Measurements from ENCODE around the gene HIVEP3.

The HIVEP3 gene

DNA sequence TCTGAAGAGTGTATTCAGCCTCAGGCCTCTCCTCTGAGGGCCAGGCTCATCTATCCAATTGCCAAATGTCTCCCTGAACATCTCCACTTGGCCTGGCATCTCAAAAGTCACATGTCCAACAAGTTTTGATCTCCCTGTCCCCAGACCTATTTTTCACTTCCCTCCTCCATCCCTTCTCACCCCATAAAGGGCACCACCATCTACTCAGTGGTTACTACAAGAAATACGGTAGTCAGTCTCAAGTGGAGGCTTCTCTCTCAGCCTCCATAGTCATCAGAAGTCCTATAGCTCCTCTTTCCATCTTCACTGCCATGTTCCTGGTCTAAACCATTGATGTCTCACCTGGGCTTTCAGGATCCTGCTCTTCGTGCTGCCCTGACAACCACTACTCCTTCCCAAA lies 351.8 kb downstream of the HIVEP3 start:
- H3K4me3 ChIP-seq (ENCODE audit: low read length, poor library complexity, severe bottlenecking): no peak overlapping the region
- H3K4me2 ChIP-seq (ENCODE audit: low read depth, low read length, poor library complexity, severe bottlenecking): no peak overlapping the region
- H2AFZ ChIP-seq (ENCODE audit: low read length): no peak overlapping the region
- no peaks in the 10 kb centered on the region for H3K9me2 ChIP-seq (replicated peaks; ENCODE audit: low read depth, low read length)
- H3K9me3 ChIP-seq (ENCODE audit: insufficient read depth, low read depth, low read length): no peaks in the 10 kb centered on the region
- H3K27me3 ChIP-seq (ENCODE audit: insufficient read depth, low read length, poor library complexity, severe bottlenecking): no peaks in the 10 kb centered on the region
- no peaks in the 10 kb centered on the region for H3K4me1 ChIP-seq (ENCODE audit: insufficient read depth, low read length, poor library complexity, severe bottlenecking)
- H3K36me3 ChIP-seq (ENCODE audit: insufficient read depth, low read length): no peaks in the 10 kb centered on the region
- H3K79me2 ChIP-seq (ENCODE audit: insufficient read depth, low read length): no peaks in the 10 kb centered on the region
- H3F3A ChIP-seq (ENCODE audit: low read depth): no peaks in the 10 kb centered on the region
- no peaks in the 10 kb centered on the region for H4K20me1 ChIP-seq (ENCODE audit: insufficient read depth, low read length, poor library complexity, severe bottlenecking)
- H3K9ac ChIP-seq (ENCODE audit: low read depth, low read length, poor library complexity, severe bottlenecking): no peak overlapping the region
- TF ChIP-seq, protein P1, sequence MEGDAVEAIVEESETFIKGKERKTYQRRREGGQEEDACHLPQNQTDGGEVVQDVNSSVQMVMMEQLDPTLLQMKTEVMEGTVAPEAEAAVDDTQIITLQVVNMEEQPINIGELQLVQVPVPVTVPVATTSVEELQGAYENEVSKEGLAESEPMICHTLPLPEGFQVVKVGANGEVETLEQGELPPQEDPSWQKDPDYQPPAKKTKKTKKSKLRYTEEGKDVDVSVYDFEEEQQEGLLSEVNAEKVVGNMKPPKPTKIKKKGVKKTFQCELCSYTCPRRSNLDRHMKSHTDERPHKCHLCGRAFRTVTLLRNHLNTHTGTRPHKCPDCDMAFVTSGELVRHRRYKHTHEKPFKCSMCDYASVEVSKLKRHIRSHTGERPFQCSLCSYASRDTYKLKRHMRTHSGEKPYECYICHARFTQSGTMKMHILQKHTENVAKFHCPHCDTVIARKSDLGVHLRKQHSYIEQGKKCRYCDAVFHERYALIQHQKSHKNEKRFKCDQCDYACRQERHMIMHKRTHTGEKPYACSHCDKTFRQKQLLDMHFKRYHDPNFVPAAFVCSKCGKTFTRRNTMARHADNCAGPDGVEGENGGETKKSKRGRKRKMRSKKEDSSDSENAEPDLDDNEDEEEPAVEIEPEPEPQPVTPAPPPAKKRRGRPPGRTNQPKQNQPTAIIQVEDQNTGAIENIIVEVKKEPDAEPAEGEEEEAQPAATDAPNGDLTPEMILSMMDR (conservative IDR thresholded peaks at IDR 0.05; ENCODE audit: low read length): no peak
- no peak for TF ChIP-seq EZH2phosphoT487 (IDR thresholded peaks at IDR 0.05; ENCODE audit: borderline replicate concordance)

DNA sequence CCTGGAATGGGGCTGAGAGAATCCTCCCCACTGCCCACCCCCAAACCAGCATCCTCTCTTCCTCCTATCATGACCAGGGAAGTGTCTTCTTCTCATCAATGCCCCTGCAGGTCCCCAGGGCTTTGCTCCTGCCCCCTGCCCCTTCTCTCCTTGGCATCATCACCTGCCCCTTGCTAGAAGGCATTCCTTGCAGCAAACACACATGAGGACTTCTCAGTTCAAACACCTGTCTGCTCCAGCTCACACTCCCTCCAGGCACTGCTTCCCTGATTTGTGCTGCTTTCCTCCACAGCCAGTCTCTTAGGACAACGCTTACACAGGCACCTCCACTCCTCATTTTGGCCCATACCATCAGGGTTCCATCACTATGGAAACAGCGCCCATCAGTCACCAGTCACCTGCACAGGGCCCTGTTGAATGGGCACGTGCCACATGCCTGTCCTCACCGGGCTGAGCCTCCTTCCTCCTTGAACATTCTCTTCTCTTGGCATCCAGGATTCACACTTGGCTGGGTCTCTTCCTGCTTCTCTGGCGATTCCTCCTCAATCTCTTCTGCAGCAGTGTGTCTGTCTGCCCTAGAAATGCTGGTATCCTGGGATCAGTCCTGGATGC lies 352.3 kb downstream of the HIVEP3 start:
- Histone ChIP-seq H3K27me3 (ENCODE audit: insufficient read depth, low read length, poor library complexity, severe bottlenecking) (no peaks in the 10 kb centered on the region), H3K9ac (ENCODE audit: low read depth, low read length, poor library complexity, severe bottlenecking) (no peak overlapping the region), H2AFZ (ENCODE audit: low read length) (no peak overlapping the region), H3K36me3 (ENCODE audit: insufficient read depth, low read length) (no peaks in the 10 kb centered on the region), H3K4me1 (ENCODE audit: insufficient read depth, low read length, poor library complexity, severe bottlenecking) (no peaks in the 10 kb centered on the region), H3K79me2 (ENCODE audit: insufficient read depth, low read length) (no peaks in the 10 kb centered on the region), H3K9me3 (ENCODE audit: insufficient read depth, low read depth, low read length) (no peaks in the 10 kb centered on the region), H3K9me2 (replicated peaks; ENCODE audit: low read depth, low read length) (no peaks in the 10 kb centered on the region), H3F3A (ENCODE audit: low read depth) (no peaks in the 10 kb centered on the region), H3K4me2 (ENCODE audit: low read depth, low read length, poor library complexity, severe bottlenecking) (no peak overlapping the region), H4K20me1 (ENCODE audit: insufficient read depth, low read length, poor library complexity, severe bottlenecking) (no peaks in the 10 kb centered on the region), H3K4me3 (ENCODE audit: low read length, poor library complexity, severe bottlenecking) (no peak overlapping the region)
- no peak for TF ChIP-seq EZH2phosphoT487 (IDR thresholded peaks at IDR 0.05; ENCODE audit: borderline replicate concordance)
- TF ChIP-seq, protein P1 (conservative IDR thresholded peaks at IDR 0.05; ENCODE audit: low read length): no peak

DNA sequence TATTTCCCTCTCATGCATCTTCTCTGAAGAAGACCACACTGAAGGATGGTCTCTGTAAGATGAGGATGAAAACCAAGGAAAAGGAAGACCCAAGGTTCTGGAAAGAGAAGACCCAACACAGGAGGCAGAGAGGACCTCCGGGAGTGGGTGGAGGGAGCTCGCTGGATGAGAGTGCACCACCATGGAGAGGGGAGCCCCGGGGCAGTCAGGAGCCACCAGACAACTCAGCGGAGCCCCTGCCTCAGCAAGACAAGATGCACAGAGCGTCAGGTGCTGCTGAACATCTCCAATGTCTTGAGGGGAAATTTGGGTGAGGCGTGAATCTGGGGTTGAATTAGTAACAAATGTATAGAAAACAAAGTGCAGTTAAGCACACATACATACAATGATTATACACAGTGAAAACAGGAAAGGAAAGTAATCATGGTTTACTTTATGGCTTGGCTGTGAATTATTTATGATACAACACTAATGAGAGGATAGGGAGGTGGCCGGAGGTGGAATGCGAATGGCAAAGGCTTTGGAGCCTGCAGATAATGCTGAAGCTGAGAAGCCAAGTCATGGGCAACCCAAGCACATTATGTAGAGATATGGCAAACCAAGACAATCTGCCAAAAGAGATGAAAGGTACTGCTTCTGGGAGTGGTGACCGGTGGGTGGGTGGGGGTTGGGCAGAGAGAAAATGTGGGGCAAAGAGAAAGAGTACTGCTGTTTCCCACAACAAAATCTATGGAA lies 353.8 kb downstream of the HIVEP3 start:
- Histone ChIP-seq H2AFZ (ENCODE audit: low read length) (no peak overlapping the region), H3K4me3 (ENCODE audit: low read length, poor library complexity, severe bottlenecking) (no peak overlapping the region), H3K9me3 (ENCODE audit: insufficient read depth, low read depth, low read length) (no peaks in the 10 kb centered on the region), H3K36me3 (ENCODE audit: insufficient read depth, low read length) (no peaks in the 10 kb centered on the region), H3F3A (ENCODE audit: low read depth) (no peaks in the 10 kb centered on the region), H3K4me2 (ENCODE audit: low read depth, low read length, poor library complexity, severe bottlenecking) (no peak overlapping the region), H3K9me2 (replicated peaks; ENCODE audit: low read depth, low read length) (no peaks in the 10 kb centered on the region), H3K9ac (ENCODE audit: low read depth, low read length, poor library complexity, severe bottlenecking) (no peak overlapping the region), H3K79me2 (ENCODE audit: insufficient read depth, low read length) (no peaks in the 10 kb centered on the region), H3K27me3 (ENCODE audit: insufficient read depth, low read length, poor library complexity, severe bottlenecking) (no peaks in the 10 kb centered on the region), H3K4me1 (ENCODE audit: insufficient read depth, low read length, poor library complexity, severe bottlenecking) (no peaks in the 10 kb centered on the region), H4K20me1 (ENCODE audit: insufficient read depth, low read length, poor library complexity, severe bottlenecking) (no peaks in the 10 kb centered on the region)
- TF ChIP-seq EZH2phosphoT487 (IDR thresholded peaks at IDR 0.05; ENCODE audit: borderline replicate concordance): no peak
- TF ChIP-seq, protein P1 (conservative IDR thresholded peaks at IDR 0.05; ENCODE audit: low read length): no peak

All from Loucy (cell line).